A673 (cell line): Measurements from ENCODE around the gene SLC25A29.

Experiments used
- EZH2 ChIP-seq: fragments of 200-600 bp; sonication (generic); IDR thresholded peaks from 2 replicates; pipeline ENCODE4 v1.6.1; 2017; ENCODE audit warnings: borderline replicate concordance, low read depth, mild to moderate bottlenecking, mixed read lengths, antibody characterized with exemption, low read length; ENCODE audit not compliant: poor library complexity, severe bottlenecking
- TF ChIP-seq, protein P1 (sequence below): fragments of 300-800, 200-600 bp; sonication (generic); conservative IDR thresholded peaks from 2 replicates; pipeline ENCODE4 v1.5.1; 2017; ENCODE audit warnings: low read depth, mild to moderate bottlenecking, antibody characterized with exemption, low read length, moderate library complexity, mixed read lengths

DNA sequence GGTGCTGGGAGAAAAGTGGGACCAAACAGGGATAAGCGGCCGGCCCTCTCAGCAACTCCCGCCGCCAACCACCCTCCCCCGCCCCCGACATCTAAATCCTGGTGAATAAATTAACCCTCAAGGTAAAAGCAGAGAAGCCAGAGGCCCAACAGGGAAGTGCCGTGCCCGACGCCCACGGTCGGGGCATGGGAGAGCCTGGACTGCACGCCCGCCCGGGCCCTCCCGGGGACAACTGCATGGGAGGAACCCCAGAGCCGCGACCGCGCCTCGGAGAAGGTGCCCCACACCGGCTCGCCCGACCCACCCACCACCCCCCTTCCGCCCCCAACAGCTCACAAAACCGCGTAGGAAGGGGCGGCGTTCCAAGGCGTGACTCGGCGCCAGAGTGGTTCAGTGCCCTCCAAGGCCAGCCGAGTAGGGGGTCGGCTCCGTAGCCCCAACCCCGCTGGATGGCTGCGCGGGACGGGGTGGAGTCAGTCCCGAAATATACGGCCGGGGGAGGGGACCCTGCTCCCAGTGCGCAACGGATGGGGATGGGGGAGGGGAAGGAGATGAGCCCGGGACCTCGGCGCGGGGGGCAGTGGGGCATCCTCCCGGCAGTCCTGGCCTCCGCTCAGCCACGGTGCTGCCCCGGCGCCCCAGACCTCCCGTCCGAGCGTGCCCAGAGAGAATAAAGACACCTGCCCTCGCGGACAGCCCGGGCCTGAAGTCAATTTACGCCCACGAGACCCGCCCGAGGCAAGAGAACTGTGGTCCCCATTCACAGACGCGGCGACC lies 732 bp downstream of the SLC25A29 start:
- TF ChIP-seq, protein P1, sequence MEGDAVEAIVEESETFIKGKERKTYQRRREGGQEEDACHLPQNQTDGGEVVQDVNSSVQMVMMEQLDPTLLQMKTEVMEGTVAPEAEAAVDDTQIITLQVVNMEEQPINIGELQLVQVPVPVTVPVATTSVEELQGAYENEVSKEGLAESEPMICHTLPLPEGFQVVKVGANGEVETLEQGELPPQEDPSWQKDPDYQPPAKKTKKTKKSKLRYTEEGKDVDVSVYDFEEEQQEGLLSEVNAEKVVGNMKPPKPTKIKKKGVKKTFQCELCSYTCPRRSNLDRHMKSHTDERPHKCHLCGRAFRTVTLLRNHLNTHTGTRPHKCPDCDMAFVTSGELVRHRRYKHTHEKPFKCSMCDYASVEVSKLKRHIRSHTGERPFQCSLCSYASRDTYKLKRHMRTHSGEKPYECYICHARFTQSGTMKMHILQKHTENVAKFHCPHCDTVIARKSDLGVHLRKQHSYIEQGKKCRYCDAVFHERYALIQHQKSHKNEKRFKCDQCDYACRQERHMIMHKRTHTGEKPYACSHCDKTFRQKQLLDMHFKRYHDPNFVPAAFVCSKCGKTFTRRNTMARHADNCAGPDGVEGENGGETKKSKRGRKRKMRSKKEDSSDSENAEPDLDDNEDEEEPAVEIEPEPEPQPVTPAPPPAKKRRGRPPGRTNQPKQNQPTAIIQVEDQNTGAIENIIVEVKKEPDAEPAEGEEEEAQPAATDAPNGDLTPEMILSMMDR, result no peak
- no peak for TF ChIP-seq EZH2
